Loucy (cell line): ENCODE results near the gene SERPINF2.

Experiments used
- CTCF ChIP-seq: fragments of 200-600 bp; sonication (generic); conservative IDR thresholded peaks from 2 replicates; pipeline ENCODE4 v1.5.1; 2014; ENCODE audit warnings: mild to moderate bottlenecking, antibody characterized with exemption, low read length
- EZH2phosphoT487 ChIP-seq: fragments of 200-600 bp; IDR thresholded peaks from 2 replicates; pipeline ENCODE4 v1.6.1; 2018; ENCODE audit warnings: antibody characterized with exemption, mild to moderate bottlenecking, moderate library complexity, borderline replicate concordance

- TF ChIP-seq CTCF (no peak), EZH2phosphoT487 (no peak)
These were observed 8.0 kb downstream of the SERPINF2 start for GRCh38 chr17:1750628-1751027.
